Choroid plexus epithelial cell (primary cell): Measurements from ENCODE around the gene SPDYC.
A peak's percentile ranks its signal among the peaks of the same experiment; 100 is the strongest.

Experiments used
- DNase-seq: peaks from one replicate; pipeline ENCODE4 v3.0.0-alpha.2; 2010; ENCODE audit warnings: low read depth
- H3K4me3 ChIP-seq: 2 replicates; pipeline ENCODE4 v1.5.1; 2011; ENCODE audit warnings: low read depth, mild to moderate bottlenecking, control low read depth, low read length, moderate library complexity
- TF ChIP-seq, protein P1 (sequence below): conservative IDR thresholded peaks from 2 replicates; pipeline ENCODE4 v1.5.1; 2011; ENCODE audit warnings: low read depth, mild to moderate bottlenecking, control low read depth, inconsistent platforms, low read length, moderate library complexity

SPDYC gene

DNA sequence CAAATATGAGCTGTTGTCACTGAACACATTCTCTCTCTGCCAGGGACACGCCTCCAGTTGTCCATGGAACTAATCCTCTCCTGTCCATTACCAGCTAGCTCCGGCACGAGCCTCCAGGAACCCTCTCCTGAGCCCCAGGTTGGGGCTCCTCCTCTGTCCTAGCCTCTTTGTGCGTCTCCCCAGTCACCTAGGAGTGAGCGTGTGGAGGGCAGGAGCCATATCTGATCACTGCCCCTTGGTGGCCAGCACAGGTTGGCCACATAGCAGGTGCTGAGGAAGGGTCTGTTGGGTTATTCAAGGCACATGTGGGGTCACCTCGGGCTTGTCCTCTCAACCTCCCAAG is 38.2 kb upstream of the SPDYC start:
- no peak overlapping the region for H3K4me3 ChIP-seq
- TF ChIP-seq, protein P1, sequence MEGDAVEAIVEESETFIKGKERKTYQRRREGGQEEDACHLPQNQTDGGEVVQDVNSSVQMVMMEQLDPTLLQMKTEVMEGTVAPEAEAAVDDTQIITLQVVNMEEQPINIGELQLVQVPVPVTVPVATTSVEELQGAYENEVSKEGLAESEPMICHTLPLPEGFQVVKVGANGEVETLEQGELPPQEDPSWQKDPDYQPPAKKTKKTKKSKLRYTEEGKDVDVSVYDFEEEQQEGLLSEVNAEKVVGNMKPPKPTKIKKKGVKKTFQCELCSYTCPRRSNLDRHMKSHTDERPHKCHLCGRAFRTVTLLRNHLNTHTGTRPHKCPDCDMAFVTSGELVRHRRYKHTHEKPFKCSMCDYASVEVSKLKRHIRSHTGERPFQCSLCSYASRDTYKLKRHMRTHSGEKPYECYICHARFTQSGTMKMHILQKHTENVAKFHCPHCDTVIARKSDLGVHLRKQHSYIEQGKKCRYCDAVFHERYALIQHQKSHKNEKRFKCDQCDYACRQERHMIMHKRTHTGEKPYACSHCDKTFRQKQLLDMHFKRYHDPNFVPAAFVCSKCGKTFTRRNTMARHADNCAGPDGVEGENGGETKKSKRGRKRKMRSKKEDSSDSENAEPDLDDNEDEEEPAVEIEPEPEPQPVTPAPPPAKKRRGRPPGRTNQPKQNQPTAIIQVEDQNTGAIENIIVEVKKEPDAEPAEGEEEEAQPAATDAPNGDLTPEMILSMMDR = no peak
- DNase-seq = no peak

DNA sequence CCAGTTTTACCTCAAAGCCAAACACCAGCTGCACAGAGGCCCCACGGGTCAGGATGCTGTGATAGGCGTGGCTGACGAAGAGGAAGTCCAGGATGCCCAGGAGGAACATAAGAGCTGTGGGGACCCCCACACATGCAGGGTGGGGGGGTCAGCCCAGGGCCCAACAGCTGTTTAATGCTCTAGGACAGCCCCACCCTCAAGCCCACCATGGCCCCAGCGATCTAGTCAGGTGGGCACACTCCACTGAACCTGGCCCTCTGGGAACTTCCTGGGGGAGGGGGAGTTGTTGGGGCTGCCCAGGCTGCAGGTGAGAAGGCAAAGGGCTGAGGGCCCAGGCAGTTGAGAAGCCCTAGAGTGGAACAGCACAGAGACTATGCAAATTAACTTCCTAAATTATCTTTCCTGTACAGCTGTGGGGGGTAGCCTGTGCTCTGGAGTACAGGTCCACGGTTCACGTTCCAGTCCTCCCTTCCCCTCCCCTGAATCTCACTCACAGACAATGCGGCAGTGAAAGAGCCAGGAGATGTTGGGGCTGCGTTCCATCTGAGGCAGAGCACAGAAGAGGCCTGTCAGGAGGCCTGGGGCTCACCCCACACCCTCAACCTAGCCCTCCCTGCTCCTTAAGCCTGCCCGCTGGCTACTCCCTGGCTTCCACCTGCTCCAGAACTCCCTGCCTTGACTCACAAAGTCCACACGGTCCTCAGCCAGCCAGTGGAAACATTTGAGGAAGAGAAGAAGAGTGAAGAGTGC is 37.6 kb upstream of the SPDYC start:
- no peak for DNase-seq
- TF ChIP-seq, protein P1 = no peak
- H3K4me3 ChIP-seq = peak overlapping the region; percentile 93

DNA sequence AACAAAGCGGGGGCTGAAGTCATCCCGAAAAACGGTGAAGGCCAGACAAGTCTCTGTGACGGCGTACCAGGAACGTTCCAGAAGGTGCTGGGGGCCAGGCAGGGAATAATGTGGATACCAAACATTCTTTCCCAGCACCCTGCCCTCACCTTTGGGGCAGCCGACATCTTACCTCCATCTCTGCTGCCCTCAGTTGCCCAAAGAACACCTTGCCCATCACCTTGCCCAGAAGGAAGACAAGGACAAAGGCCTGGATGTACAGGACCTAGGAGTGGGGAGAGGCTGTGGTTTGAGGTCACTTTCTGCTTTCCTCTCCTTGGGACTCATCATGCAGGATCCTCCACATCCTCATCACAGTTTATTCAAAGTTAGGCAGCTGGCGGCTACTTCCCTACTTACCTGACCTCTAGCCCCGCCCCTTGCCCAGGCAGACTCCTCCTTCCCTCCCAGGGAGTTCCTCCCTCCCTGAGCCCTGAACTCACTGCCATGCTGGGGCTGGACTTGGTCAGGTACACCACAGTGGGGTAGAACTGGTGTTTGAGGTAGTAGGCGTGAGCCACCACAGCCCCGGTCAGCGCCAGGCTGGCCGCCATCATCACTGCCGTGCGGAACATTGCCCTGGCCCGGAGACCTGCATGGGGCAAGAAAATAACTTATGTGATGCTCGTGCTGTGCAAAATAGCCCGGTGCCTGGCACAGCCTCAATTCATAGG is 36.9 kb upstream of the SPDYC start:
- DNase-seq = peak; percentile 35
- TF ChIP-seq, protein P1 = no peak
- peak overlapping the region; percentile 93 for H3K4me3 ChIP-seq

DNA sequence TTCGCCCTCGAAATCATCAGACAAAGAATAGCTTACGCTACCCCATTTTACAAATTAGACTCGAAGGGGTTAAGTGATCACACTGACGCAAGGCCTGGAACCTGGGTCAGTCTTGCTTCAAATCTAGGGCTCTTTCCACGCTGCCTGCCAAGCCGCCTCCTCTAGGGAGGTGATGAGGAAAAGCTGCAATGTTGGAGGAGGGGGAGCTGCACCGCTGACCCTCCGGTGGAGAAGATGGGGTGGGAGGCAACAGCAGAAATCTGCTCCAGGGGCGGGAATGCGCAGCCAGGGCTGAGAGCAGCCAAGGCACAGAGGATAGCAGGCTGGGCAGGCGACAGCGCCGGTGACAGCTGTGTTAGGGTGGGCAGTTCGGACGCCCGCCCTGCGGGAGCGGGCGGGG is 36.3 kb upstream of the SPDYC start:
- TF ChIP-seq, protein P1 = no peak
- peak; percentile 52 for DNase-seq
- H3K4me3 ChIP-seq = peak overlapping the region; percentile 93

DNA sequence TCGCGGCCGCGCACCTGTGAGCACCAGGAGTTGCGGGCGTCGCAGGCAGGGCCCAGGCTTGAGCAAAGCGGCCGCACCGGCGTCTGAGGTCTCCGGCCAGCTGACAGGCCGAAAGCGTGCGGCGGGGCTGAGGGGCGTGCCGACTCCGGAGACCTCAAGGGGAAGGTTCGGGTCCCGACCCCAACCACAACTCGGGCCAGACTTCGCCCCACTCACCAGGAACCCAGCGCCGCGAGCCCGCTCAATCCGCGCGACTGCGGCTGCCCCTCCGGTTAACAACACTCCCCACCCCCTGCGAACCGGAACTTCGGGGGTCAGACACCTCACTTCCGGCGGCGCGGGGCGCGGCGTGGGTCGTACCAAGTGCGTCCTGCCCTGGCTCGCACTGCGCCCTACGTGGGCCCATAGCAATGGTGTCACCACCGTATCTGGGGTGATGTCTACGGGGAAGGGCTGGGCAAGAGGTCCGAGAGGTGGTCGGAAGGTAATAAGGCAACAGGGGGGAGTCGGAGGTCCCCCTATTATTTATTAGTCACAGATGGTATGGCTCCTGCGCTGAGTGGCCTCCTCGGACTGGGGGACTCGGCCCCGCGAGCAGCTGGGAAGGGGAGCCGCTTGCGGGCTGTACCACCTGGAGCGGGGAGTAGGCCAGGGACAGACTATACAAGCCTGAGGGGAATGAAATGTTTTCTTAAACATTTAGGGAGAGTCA is 35.6 kb upstream of the SPDYC start, which contains the start of gene SYVN1:
SYVN1 (minus strand) TSS at position 280 of the 712 bp plus-strand sequence. CDS start 918 bp downstream, outside the sequence.
- peak; percentile 86 for DNase-seq
- H3K4me3 ChIP-seq = peak within 1 kb of the TSS; percentile 93
- TF ChIP-seq, protein P1 = no peak

DNA sequence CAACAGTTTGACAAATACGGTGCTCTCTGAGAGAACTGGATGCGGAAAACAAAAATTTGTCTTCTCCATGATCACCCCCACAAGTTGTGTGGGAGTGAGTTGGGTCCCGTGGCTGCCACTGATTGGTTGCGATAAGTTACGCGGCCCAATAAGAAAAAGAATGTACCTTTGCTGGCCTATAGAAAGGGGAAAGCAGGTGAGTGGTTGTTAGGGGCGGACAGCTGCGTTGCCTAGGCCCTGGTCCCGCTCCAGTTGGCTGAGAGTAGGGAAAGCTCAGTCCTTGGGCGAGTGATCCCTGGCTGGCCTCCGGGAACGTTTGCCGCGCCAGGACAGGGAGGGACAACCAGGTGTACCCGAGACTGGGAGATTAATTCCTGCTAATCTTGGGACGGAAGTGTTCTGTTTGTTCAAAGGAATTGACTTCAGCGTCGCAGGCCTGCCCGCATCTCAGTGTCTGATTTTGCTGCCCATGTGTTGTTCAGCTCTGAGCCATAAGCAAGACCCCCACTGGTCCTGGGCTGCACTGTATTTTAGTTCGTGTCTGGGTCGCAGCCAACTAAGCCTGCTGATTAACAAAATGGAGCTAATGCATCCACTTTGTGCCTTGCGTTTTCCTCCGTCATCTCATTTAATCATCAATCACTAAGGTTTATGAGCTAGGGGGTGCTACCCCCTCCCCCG is 34.9 kb upstream of the SPDYC start:
- TF ChIP-seq, protein P1 = no peak

More for the DNA sequence above, 34.9 kb upstream of the SPDYC start:
- peak; percentile 98 for DNase-seq
- peak overlapping the region; percentile 93 for H3K4me3 ChIP-seq
